ENCODE results near the gene GPBP1.
"Not testable (repeated sequence)": the region's sequence is repeated elsewhere in the genome, so short reads cannot be mapped to it uniquely, and the experiment has no call there.

The GPBP1 gene

GRCh38 chr5:57173319-57174127, at the start of gene GPBP1:
GPBP1 (plus strand) TSS chr5:57174059; CDS start chr5:57214131, 40,072 bp downstream.
- Mint-ChIP-seq H3K36me3 (ENCODE audit: low read depth) (peaks cover 36% of the 10 kb centered on the region), H3K9me3 (no peaks in the 10 kb centered on the region), H3K4me3 (peak within 1 kb of the TSS; percentile 96), H3K27ac (peak within 1 kb of the TSS; percentile 100), H3K4me1 (ENCODE audit: low read depth) (peaks cover 40% of the 10 kb centered on the region), H3K27me3 (no peaks in the 10 kb centered on the region)
- intact Hi-C loops (cut with micrococcal nuclease) = loop anchor here (1.0 to 10.0 kb wide), 2 partner anchors 264 to 1869 kb away; partner anchors contain the start of genes DHX29, MTREX and SETD9

- intact Hi-C loops (cut with micrococcal nuclease) = no loop called here
- H3K27ac Mint-ChIP-seq = no peak overlapping the region
- no peaks in the 10 kb centered on the region for H3K4me1 Mint-ChIP-seq (ENCODE audit: low read depth)
- peaks cover 9% of the 10 kb centered on the region for H3K9me3 Mint-ChIP-seq
- no peaks in the 10 kb centered on the region for H3K27me3 Mint-ChIP-seq
- no peak overlapping the region for H3K4me3 Mint-ChIP-seq
- no peaks in the 10 kb centered on the region for H3K36me3 Mint-ChIP-seq (ENCODE audit: low read depth)
Measured at GRCh38 chr5:57128325-57128724, 45.5 kb upstream of the GPBP1 start.

GRCh38 chr5:57133574-57133973, 40.3 kb upstream of the GPBP1 start:
- no peaks in the 10 kb centered on the region for H3K36me3 Mint-ChIP-seq (ENCODE audit: low read depth)
- H3K9me3 Mint-ChIP-seq = no peaks in the 10 kb centered on the region
- intact Hi-C loops (cut with micrococcal nuclease) = loop anchor here (10.0 kb wide), 1 partner anchor 199 kb away; no protein-coding TSS in a partner anchor
- H3K27ac Mint-ChIP-seq = no peak overlapping the region
- H3K27me3 Mint-ChIP-seq = no peaks in the 10 kb centered on the region
- no peak overlapping the region for H3K4me3 Mint-ChIP-seq
- H3K4me1 Mint-ChIP-seq (ENCODE audit: low read depth) = no peaks in the 10 kb centered on the region

GRCh38 chr5:57137401-57137800, 36.5 kb upstream of the GPBP1 start:
- Mint-ChIP-seq H3K27ac (no peak overlapping the region), H3K4me3 (no peak overlapping the region), H3K27me3 (no peaks in the 10 kb centered on the region), H3K4me1 (ENCODE audit: low read depth) (no peaks in the 10 kb centered on the region), H3K9me3 (no peaks in the 10 kb centered on the region), H3K36me3 (ENCODE audit: low read depth) (no peaks in the 10 kb centered on the region)
- intact Hi-C loops (cut with micrococcal nuclease) = loop anchor here (5.0 to 10.0 kb wide), 3 partner anchors 40 to 865 kb away; no protein-coding TSS in a partner anchor

- Mint-ChIP-seq H3K4me1 (ENCODE audit: low read depth) (peaks cover 15% of the 10 kb centered on the region), H3K36me3 (ENCODE audit: low read depth) (no peaks in the 10 kb centered on the region), H3K4me3 (no peak overlapping the region), H3K27ac (no peak overlapping the region), H3K27me3 (no peaks in the 10 kb centered on the region), H3K9me3 (no peaks in the 10 kb centered on the region)
- intact Hi-C loops (cut with micrococcal nuclease) = no loop called here
Measured at GRCh38 chr5:57152316-57152715, 21.5 kb upstream of the GPBP1 start.

GRCh38 chr5:57155033-57155432, 18.8 kb upstream of the GPBP1 start:
- Mint-ChIP-seq H3K9me3 (no peaks in the 10 kb centered on the region), H3K27ac (peak overlapping the region; percentile 41), H3K36me3 (ENCODE audit: low read depth) (no peaks in the 10 kb centered on the region), H3K27me3 (no peaks in the 10 kb centered on the region), H3K4me3 (no peak overlapping the region), H3K4me1 (ENCODE audit: low read depth) (peaks cover 17% of the 10 kb centered on the region)
- intact Hi-C loops (cut with micrococcal nuclease) = no loop called here

GRCh38 chr5:57157131-57157530, 16.7 kb upstream of the GPBP1 start:
- H3K36me3 Mint-ChIP-seq (ENCODE audit: low read depth) = no peaks in the 10 kb centered on the region
- H3K9me3 Mint-ChIP-seq = no peaks in the 10 kb centered on the region
- H3K4me1 Mint-ChIP-seq (ENCODE audit: low read depth) = peaks cover 17% of the 10 kb centered on the region
- intact Hi-C loops (cut with micrococcal nuclease) = no loop called here
- peak overlapping the region; percentile 43 for H3K27ac Mint-ChIP-seq
- H3K4me3 Mint-ChIP-seq = no peak overlapping the region
- H3K27me3 Mint-ChIP-seq = peaks cover 2% of the 10 kb centered on the region

- H3K27me3 Mint-ChIP-seq = peaks cover 2% of the 10 kb centered on the region
- H3K27ac Mint-ChIP-seq = no peak overlapping the region
- H3K4me3 Mint-ChIP-seq = no peak overlapping the region
- intact Hi-C loops (cut with micrococcal nuclease) = no loop called here
- H3K9me3 Mint-ChIP-seq = no peaks in the 10 kb centered on the region
- peaks cover 17% of the 10 kb centered on the region for H3K4me1 Mint-ChIP-seq (ENCODE audit: low read depth)
- H3K36me3 Mint-ChIP-seq (ENCODE audit: low read depth) = no peaks in the 10 kb centered on the region
Measured at GRCh38 chr5:57157666-57158065, 16.2 kb upstream of the GPBP1 start.

GRCh38 chr5:57163553-57164006, 10.3 kb upstream of the GPBP1 start:
- H3K9me3 Mint-ChIP-seq = no peaks in the 10 kb centered on the region
- H3K36me3 Mint-ChIP-seq (ENCODE audit: low read depth) = no peaks in the 10 kb centered on the region
- no peak overlapping the region for H3K4me3 Mint-ChIP-seq
- H3K27ac Mint-ChIP-seq = no peak overlapping the region
- intact Hi-C loops (cut with micrococcal nuclease) = no loop called here
- peaks cover 5% of the 10 kb centered on the region for H3K4me1 Mint-ChIP-seq (ENCODE audit: low read depth)
- peaks cover 2% of the 10 kb centered on the region for H3K27me3 Mint-ChIP-seq

GRCh38 chr5:57164124-57164523, 9.7 kb upstream of the GPBP1 start:
- no peaks in the 10 kb centered on the region for H3K36me3 Mint-ChIP-seq (ENCODE audit: low read depth)
- intact Hi-C loops (cut with micrococcal nuclease) = no loop called here
- no peaks in the 10 kb centered on the region for H3K9me3 Mint-ChIP-seq
- peaks cover 5% of the 10 kb centered on the region for H3K4me1 Mint-ChIP-seq (ENCODE audit: low read depth)
- H3K27me3 Mint-ChIP-seq = peaks cover 2% of the 10 kb centered on the region
- H3K27ac Mint-ChIP-seq = no peak overlapping the region
- H3K4me3 Mint-ChIP-seq = no peak overlapping the region

GRCh38 chr5:57165171-57165570, 8.7 kb upstream of the GPBP1 start:
- H3K27ac Mint-ChIP-seq; H3K36me3 Mint-ChIP-seq (ENCODE audit: low read depth); H3K9me3 Mint-ChIP-seq; H3K27me3 Mint-ChIP-seq; H3K4me3 Mint-ChIP-seq; intact Hi-C loops (cut with micrococcal nuclease); H3K4me1 Mint-ChIP-seq (ENCODE audit: low read depth): not testable (repeated sequence)

- Mint-ChIP-seq H3K27ac (no peak overlapping the region), H3K27me3 (peaks cover 2% of the 10 kb centered on the region), H3K4me3 (no peak overlapping the region), H3K36me3 (ENCODE audit: low read depth) (no peaks in the 10 kb centered on the region), H3K4me1 (ENCODE audit: low read depth) (peaks cover 5% of the 10 kb centered on the region), H3K9me3 (no peaks in the 10 kb centered on the region)
- intact Hi-C loops (cut with micrococcal nuclease) = no loop called here
Measured at GRCh38 chr5:57166276-57166675, 7.6 kb upstream of the GPBP1 start.

GRCh38 chr5:57167201-57167600, 6.7 kb upstream of the GPBP1 start:
- Mint-ChIP-seq H3K36me3 (ENCODE audit: low read depth) (no peaks in the 10 kb centered on the region), H3K27me3 (no peaks in the 10 kb centered on the region), H3K4me3 (no peak overlapping the region), H3K9me3 (no peaks in the 10 kb centered on the region), H3K27ac (no peak overlapping the region), H3K4me1 (ENCODE audit: low read depth) (peaks cover 13% of the 10 kb centered on the region)
- intact Hi-C loops (cut with micrococcal nuclease) = no loop called here

GRCh38 chr5:57170116-57170515, 3.7 kb upstream of the GPBP1 start:
- H3K27ac Mint-ChIP-seq = not testable (repeated sequence)
- peaks cover 24% of the 10 kb centered on the region for H3K4me1 Mint-ChIP-seq (ENCODE audit: low read depth)

More at GRCh38 chr5:57170116-57170515, 3.7 kb upstream of the GPBP1 start:
- H3K4me3 Mint-ChIP-seq, H3K9me3 Mint-ChIP-seq, H3K27me3 Mint-ChIP-seq: not testable (repeated sequence)
- intact Hi-C loops (cut with micrococcal nuclease) = loop anchor here (10.0 kb wide), 1 partner anchor 1865 kb away; the partner anchor contains the start of genes DHX29 and MTREX
- peaks cover 14% of the 10 kb centered on the region for H3K36me3 Mint-ChIP-seq (ENCODE audit: low read depth)
